HCT116 (cell line): ENCODE results near the gene ARL5B. TPM values are rescaled to one million over a fixed set of nuclear protein-coding genes. Genes with fewer than 3 reads are reported as not detected.

Experiments
- ATAC-seq: fragments of 200-7000 bp; cut with Tn5 transposase; 2 replicates; pipeline ENCODE4 v1.9.1; 2020; ENCODE audit warnings: mild to moderate bottlenecking, moderate library complexity
- BruUV-seq: library from RNA; stranded (reverse); fragments of 400-500 nt; replicated peaks from 2 replicates; lab custom pipeline; 2021; lab: Mats Ljungman, UMichigan
- CTCF ChIA-PET: fragments of 300-600 bp; sonication (Branson Sonifier 250); formaldehyde crosslinking; loops from one replicate; lab custom pipeline; 2021; ENCODE audit warnings: antibody characterized with exemption; lab: Charles Lee
- POLR2A ChIA-PET: fragments of 300-600, 350-600 bp; sonication (Branson Sonifier 250); formaldehyde crosslinking; loops from one replicate; lab custom pipeline; 2021; ENCODE audit warnings: antibody characterized with exemption; lab: Charles Lee
- RAD21 ChIA-PET, 2 experiments: fragments of 300-600 bp; sonication (Branson Sonifier 250); formaldehyde crosslinking; loops; one replicate each; lab custom pipeline; 2023; ENCODE audit warnings: low total read pairs in 2 of 2; ENCODE audit not compliant: uncharacterized antibody in 2 of 2, unreplicated experiment in 2 of 2, low non-redundant PET in 1 of 2; lab: Charles Lee
- DNase-seq: peaks from one replicate; pipeline ENCODE4 v3.0.0-alpha.2; 2010; ENCODE audit warnings: low read depth, low spot score
- H2AFZ ChIP-seq: fragments of 200-600 bp; shearing (Covaris generic), sonication (generic); 2 replicates; pipeline ENCODE4 v1.6.1; 2017; ENCODE audit warnings: low read depth, mixed run types, mixed read lengths, antibody characterized with exemption, low read length; ENCODE audit not compliant: poor library complexity, severe bottlenecking
- H3K27ac ChIP-seq: 2 replicates; pipeline ENCODE4 v1.5.1; 2012; ENCODE audit warnings: low read depth, low read length
- H3K27me3 ChIP-seq: fragments of 200-600 bp; sonication (generic); 2 replicates; pipeline ENCODE4 v1.6.1; 2016; ENCODE audit warnings: mixed run types, low read length, mixed read lengths; ENCODE audit not compliant: insufficient read depth
- H3K36me3 ChIP-seq, 2 experiments: fragments of 200-500 bp in 1 of 2; fragments of 200-600 bp in 1 of 2; sonication (Bioruptor generic) in 1 of 2; sonication (generic) in 1 of 2; 2 replicates each; pipeline versions ENCODE4 v1.5.1 to v1.6.1; 2014 to 2016; ENCODE audit warnings: low read length in 2 of 2, inconsistent platforms in 1 of 2, mixed read lengths in 1 of 2, mixed run types in 1 of 2; ENCODE audit not compliant: insufficient read depth in 2 of 2, control insufficient read depth in 1 of 2
- H3K4me1 ChIP-seq, 2 experiments: fragments of 200-600 bp in 1 of 2; sonication (generic) in 1 of 2; 2 replicates each; pipeline versions ENCODE4 v1.5.1 to v1.6.1; 2012 to 2017; ENCODE audit warnings: low read length in 2 of 2, inconsistent platforms in 1 of 2, mild to moderate bottlenecking in 1 of 2, mixed read lengths in 1 of 2, mixed run types in 1 of 2, moderate library complexity in 1 of 2; ENCODE audit not compliant: insufficient read depth in 2 of 2, control insufficient read depth in 1 of 2
- H3K4me2 ChIP-seq: fragments of 200-600 bp; sonication (generic); 2 replicates; pipeline ENCODE4 v1.6.1; 2017; ENCODE audit warnings: mixed run types, low read length, mixed read lengths
- H3K4me3 ChIP-seq, 2 experiments: fragments of 200-600 bp in 1 of 2; sonication (generic) in 1 of 2; replicated peaks in 1 of 2; 2 replicates each; pipeline ENCODE4 v1.5.1; 2011 to 2016; ENCODE audit warnings: low read length in 2 of 2, control low read depth in 1 of 2, low read depth in 1 of 2, mild to moderate bottlenecking in 1 of 2, mixed read lengths in 1 of 2, mixed run types in 1 of 2
- H3K79me2 ChIP-seq: fragments of 200-600 bp; sonication (generic); 2 replicates; pipeline ENCODE4 v1.6.1; 2017; ENCODE audit warnings: mild to moderate bottlenecking, mixed run types, low read length, moderate library complexity, mixed read lengths; ENCODE audit not compliant: insufficient read depth
- H3K9ac ChIP-seq: fragments of 200-600 bp; sonication (generic); 2 replicates; pipeline ENCODE4 v1.6.1; 2016; ENCODE audit warnings: low read length, mixed read lengths
- H3K9me2 ChIP-seq: fragments of 200-600 bp; sonication (generic), shearing (Covaris generic); 2 replicates; pipeline ENCODE4 v1.6.1; 2017; ENCODE audit warnings: mixed run types, mild to moderate bottlenecking, moderate library complexity; ENCODE audit not compliant: insufficient read depth
- H3K9me3 ChIP-seq, 2 experiments: fragments of 200-500 bp in 1 of 2; fragments of 200-600 bp in 1 of 2; sonication (Bioruptor generic) in 1 of 2; sonication (generic) in 1 of 2; 2 replicates each; pipeline ENCODE4 v1.6.1; 2014 to 2017; ENCODE audit warnings: low read length in 2 of 2, mixed read lengths in 2 of 2, inconsistent platforms in 1 of 2, low read depth in 1 of 2, mild to moderate bottlenecking in 1 of 2, mixed run types in 1 of 2, moderate library complexity in 1 of 2; ENCODE audit not compliant: control insufficient read depth in 1 of 2, insufficient read depth in 1 of 2
- H4K20me1 ChIP-seq: fragments of 200-600 bp; sonication (generic), shearing (Covaris generic); 2 replicates; pipeline ENCODE4 v1.6.1; 2017; ENCODE audit warnings: mixed run types, mild to moderate bottlenecking, moderate library complexity; ENCODE audit not compliant: insufficient read depth
- CBX3 ChIP-seq: IDR thresholded peaks from 2 replicates; pipeline ENCODE4 v1.6.1; 2012; ENCODE audit warnings: low read depth
- CEBPB ChIP-seq: IDR thresholded peaks from 2 replicates; pipeline ENCODE4 v1.6.1; 2012; ENCODE audit warnings: low read depth
- CTCF ChIP-seq, 3 experiments: fragments of 200-600 bp in 1 of 3; sonication (generic) in 1 of 3; IDR thresholded peaks in 2 of 3; conservative IDR thresholded peaks in 1 of 3; 2 replicates each; pipeline ENCODE4 v1.5.1; 2012 to 2017; ENCODE audit warnings: low read depth in 2 of 3, low read length in 2 of 3, antibody characterized with exemption in 1 of 3, borderline replicate concordance in 1 of 3, control low read depth in 1 of 3, mild to moderate bottlenecking in 1 of 3, mixed read lengths in 1 of 3, mixed run types in 1 of 3, moderate library complexity in 1 of 3; ENCODE audit not compliant: insufficient read depth in 1 of 3
- EGR1 ChIP-seq: IDR thresholded peaks from 2 replicates; pipeline ENCODE4 v1.6.1; 2012; ENCODE audit warnings: low read depth
- ELF1 ChIP-seq: IDR thresholded peaks from 2 replicates; pipeline ENCODE4 v1.6.1; 2012; ENCODE audit warnings: low read depth, borderline replicate concordance
- JUND ChIP-seq: IDR thresholded peaks from 2 replicates; pipeline ENCODE4 v1.6.1; 2012
- POLR2A ChIP-seq: IDR thresholded peaks from 2 replicates; pipeline ENCODE4 v1.7.0; 2011; ENCODE audit warnings: borderline replicate concordance; ENCODE audit not compliant: insufficient read depth, insufficient read length; ENCODE audit errors: extremely low read depth
- RAD21 ChIP-seq: IDR thresholded peaks from 2 replicates; pipeline ENCODE4 v1.6.1; 2012; ENCODE audit warnings: low read depth, mild to moderate bottlenecking
- SIN3A ChIP-seq: IDR thresholded peaks from 2 replicates; pipeline ENCODE4 v1.6.1; 2012; ENCODE audit warnings: low read depth
- YY1 ChIP-seq: IDR thresholded peaks from 2 replicates; pipeline ENCODE4 v1.6.1; 2011; ENCODE audit warnings: low read length, low read depth, moderate library complexity, mild to moderate bottlenecking; ENCODE audit not compliant: insufficient replicate concordance; ENCODE audit errors: extremely low read depth
- ZNF274 ChIP-seq: fragments of 200-500 bp; sonication (Bioruptor generic); IDR thresholded peaks from 2 replicates; pipeline ENCODE4 v1.6.1; 2014; ENCODE audit warnings: mild to moderate bottlenecking, low read depth, low read length, inconsistent platforms
- intact Hi-C: fragments of 100-400 bp; cut with micrococcal nuclease; formaldehyde crosslinking; loops from 2 replicates; pipeline ENCODE4 v1.10.0; 2022
- total RNA-seq: library from RNA; stranded (reverse); gene quantifications from one replicate; pipeline ENCODE4 v1.2.1, GENCODE V29; 2021; ENCODE audit not compliant: unreplicated experiment
- TF ChIP-seq, protein P1 (sequence below): IDR thresholded peaks from 2 replicates; pipeline ENCODE4 v1.6.1; 2012; ENCODE audit warnings: low read depth

ARL5B gene
- total RNA-seq, 1 experiment from 2014 or later = 21.1 TPM

GRCh38 chr10:18721067-18721466 is 61.8 kb downstream of the ARL5B start (continued):
- no peak for TF ChIP-seq CTCF (IDR thresholded peaks at IDR 0.05 in 2 of 3, conservative IDR thresholded peaks at IDR 0.05 in 1 of 3; ENCODE audit: borderline replicate concordance in 1 of 3, insufficient read depth in 1 of 3, low read depth in 2 of 3, low read length in 2 of 3)
- TF ChIP-seq EGR1 = no peak
- no peak for TF ChIP-seq ELF1
- no peak for TF ChIP-seq RAD21
- TF ChIP-seq, protein P1, sequence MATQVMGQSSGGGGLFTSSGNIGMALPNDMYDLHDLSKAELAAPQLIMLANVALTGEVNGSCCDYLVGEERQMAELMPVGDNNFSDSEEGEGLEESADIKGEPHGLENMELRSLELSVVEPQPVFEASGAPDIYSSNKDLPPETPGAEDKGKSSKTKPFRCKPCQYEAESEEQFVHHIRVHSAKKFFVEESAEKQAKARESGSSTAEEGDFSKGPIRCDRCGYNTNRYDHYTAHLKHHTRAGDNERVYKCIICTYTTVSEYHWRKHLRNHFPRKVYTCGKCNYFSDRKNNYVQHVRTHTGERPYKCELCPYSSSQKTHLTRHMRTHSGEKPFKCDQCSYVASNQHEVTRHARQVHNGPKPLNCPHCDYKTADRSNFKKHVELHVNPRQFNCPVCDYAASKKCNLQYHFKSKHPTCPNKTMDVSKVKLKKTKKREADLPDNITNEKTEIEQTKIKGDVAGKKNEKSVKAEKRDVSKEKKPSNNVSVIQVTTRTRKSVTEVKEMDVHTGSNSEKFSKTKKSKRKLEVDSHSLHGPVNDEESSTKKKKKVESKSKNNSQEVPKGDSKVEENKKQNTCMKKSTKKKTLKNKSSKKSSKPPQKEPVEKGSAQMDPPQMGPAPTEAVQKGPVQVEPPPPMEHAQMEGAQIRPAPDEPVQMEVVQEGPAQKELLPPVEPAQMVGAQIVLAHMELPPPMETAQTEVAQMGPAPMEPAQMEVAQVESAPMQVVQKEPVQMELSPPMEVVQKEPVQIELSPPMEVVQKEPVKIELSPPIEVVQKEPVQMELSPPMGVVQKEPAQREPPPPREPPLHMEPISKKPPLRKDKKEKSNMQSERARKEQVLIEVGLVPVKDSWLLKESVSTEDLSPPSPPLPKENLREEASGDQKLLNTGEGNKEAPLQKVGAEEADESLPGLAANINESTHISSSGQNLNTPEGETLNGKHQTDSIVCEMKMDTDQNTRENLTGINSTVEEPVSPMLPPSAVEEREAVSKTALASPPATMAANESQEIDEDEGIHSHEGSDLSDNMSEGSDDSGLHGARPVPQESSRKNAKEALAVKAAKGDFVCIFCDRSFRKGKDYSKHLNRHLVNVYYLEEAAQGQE = no peak
- no peak for TF ChIP-seq ZNF274
- TF ChIP-seq CBX3 = no peak
- no peak for TF ChIP-seq SIN3A
- no peak for TF ChIP-seq JUND

GRCh38 chr10:18723801-18724200 is 64.6 kb downstream of the ARL5B start:
- no peak overlapping the region for H3K27ac ChIP-seq
- RAD21 ChIA-PET = no interaction called here
- CTCF ChIA-PET = interaction anchor here (1.7 kb wide), 1 partner anchor 24 kb away, joined by 4 read pairs; no protein-coding TSS in a partner anchor
- H3K36me3 ChIP-seq = no peaks in the 10 kb centered on the region
- no peaks in the 10 kb centered on the region for H3K9me2 ChIP-seq
- no peaks in the 10 kb centered on the region for H3K9me3 ChIP-seq
- no peaks in the 10 kb centered on the region for H3K4me1 ChIP-seq
- intact Hi-C loops = no loop called here
- no TSS peak for BruUV-seq
- H3K4me3 ChIP-seq = no peak overlapping the region
- no peaks in the 10 kb centered on the region for H3K27me3 ChIP-seq
- H2AFZ ChIP-seq = no peak overlapping the region
- no peak overlapping the region for H3K4me2 ChIP-seq
- no peak for DNase-seq
- ATAC-seq = no peak
- TF ChIP-seq YY1 (no peak), CEBPB (no peak), POLR2A (no peak), SIN3A (no peak), EGR1 (no peak), CTCF (IDR thresholded peaks at IDR 0.05 in 2 of 3, conservative IDR thresholded peaks at IDR 0.05 in 1 of 3; ENCODE audit: borderline replicate concordance in 1 of 3, insufficient read depth in 1 of 3, low read depth in 2 of 3, low read length in 2 of 3) (0 out of 6 replicates have a peak, but pooled peaks of 1 of the 3 experiments have one; percentile 0)
- H3K9ac ChIP-seq = no peak overlapping the region
- no peaks in the 10 kb centered on the region for H4K20me1 ChIP-seq
- POLR2A ChIA-PET = no interaction called here
- no peaks in the 10 kb centered on the region for H3K79me2 ChIP-seq
